Activated CD8-positive, alpha-beta T cell treated with anti-CD3 and anti-CD28 coated beads, Interleukin-2, amount 10 ng/mL, durations not matched to agents 7 days and 5 days (primary cell): Measurements from ENCODE around the gene PLEKHG4B. TPM values are rescaled to one million over a fixed set of nuclear protein-coding genes. Genes with fewer than 3 reads are reported as not detected.
A peak's percentile ranks its signal among the peaks of the same experiment; 100 is the strongest.

ENCODE experiments used
- ATAC-seq: fragments of 150-1000 bp; cut with Tn5 transposase; one replicate; pipeline ENCODE4 v1.10.0; 2021; ENCODE audit warnings: moderate library complexity
- CTCF ChIA-PET: fragments of 350-600 bp; sonication (Branson Sonifier 250); formaldehyde crosslinking; loops from one replicate; lab custom pipeline; 2021; ENCODE audit warnings: antibody characterized with exemption; lab: Charles Lee
- POLR2A ChIA-PET: fragments of 350-600 bp; sonication (Branson Sonifier 250); formaldehyde crosslinking; loops from one replicate; lab custom pipeline; 2021; ENCODE audit warnings: antibody characterized with exemption; lab: Charles Lee
- DNase-seq: peaks from one replicate; pipeline ENCODE4 v3.0.0-alpha.2; 2020
- H3K27ac Mint-ChIP-seq: one replicate; pipeline ENCODE4 v1.8.0; 2021; ENCODE audit warnings: mild to moderate bottlenecking, mixed read lengths
- H3K27me3 Mint-ChIP-seq: one replicate; pipeline ENCODE4 v1.8.0; 2021; ENCODE audit warnings: low read depth, mixed read lengths
- H3K36me3 Mint-ChIP-seq: one replicate; pipeline ENCODE4 v1.8.0; 2021; ENCODE audit warnings: low read depth, mixed read lengths
- H3K4me1 Mint-ChIP-seq: one replicate; pipeline ENCODE4 v1.8.0; 2021; ENCODE audit warnings: low read depth, mixed read lengths
- H3K4me3 Mint-ChIP-seq: one replicate; pipeline ENCODE4 v1.8.0; 2021; ENCODE audit warnings: mild to moderate bottlenecking, mixed read lengths
- H3K9me3 Mint-ChIP-seq: one replicate; pipeline ENCODE4 v1.8.0; 2022; ENCODE audit warnings: mixed read lengths; ENCODE audit not compliant: insufficient read depth
- total RNA-seq, 2 experiments: library from RNA; stranded (reverse); gene quantifications; one replicate each; pipeline ENCODE4 v1.2.3, GENCODE V29; 2021

PLEKHG4B gene
- total RNA-seq, 2 experiments from 2014 or later, result not detected

- H3K27me3 Mint-ChIP-seq, result no peaks in the 10 kb centered on the region
- H3K4me1 Mint-ChIP-seq, result peaks cover 8% of the 10 kb centered on the region
- no peaks in the 10 kb centered on the region for H3K9me3 Mint-ChIP-seq
- H3K27ac Mint-ChIP-seq, result no peak overlapping the region
- no peak overlapping the region for H3K4me3 Mint-ChIP-seq
- ChIA-PET CTCF (no interaction called here), POLR2A (interaction anchor here (0.7 kb wide), 1 partner anchor 308 kb away, joined by 3 read pairs; no protein-coding TSS in a partner anchor)
- no peak for ATAC-seq
- no peak for DNase-seq
- H3K36me3 Mint-ChIP-seq, result no peaks in the 10 kb centered on the region
Measured at GRCh38 chr5:185095-186070, 93.4 kb downstream of the PLEKHG4B start.

DNA sequence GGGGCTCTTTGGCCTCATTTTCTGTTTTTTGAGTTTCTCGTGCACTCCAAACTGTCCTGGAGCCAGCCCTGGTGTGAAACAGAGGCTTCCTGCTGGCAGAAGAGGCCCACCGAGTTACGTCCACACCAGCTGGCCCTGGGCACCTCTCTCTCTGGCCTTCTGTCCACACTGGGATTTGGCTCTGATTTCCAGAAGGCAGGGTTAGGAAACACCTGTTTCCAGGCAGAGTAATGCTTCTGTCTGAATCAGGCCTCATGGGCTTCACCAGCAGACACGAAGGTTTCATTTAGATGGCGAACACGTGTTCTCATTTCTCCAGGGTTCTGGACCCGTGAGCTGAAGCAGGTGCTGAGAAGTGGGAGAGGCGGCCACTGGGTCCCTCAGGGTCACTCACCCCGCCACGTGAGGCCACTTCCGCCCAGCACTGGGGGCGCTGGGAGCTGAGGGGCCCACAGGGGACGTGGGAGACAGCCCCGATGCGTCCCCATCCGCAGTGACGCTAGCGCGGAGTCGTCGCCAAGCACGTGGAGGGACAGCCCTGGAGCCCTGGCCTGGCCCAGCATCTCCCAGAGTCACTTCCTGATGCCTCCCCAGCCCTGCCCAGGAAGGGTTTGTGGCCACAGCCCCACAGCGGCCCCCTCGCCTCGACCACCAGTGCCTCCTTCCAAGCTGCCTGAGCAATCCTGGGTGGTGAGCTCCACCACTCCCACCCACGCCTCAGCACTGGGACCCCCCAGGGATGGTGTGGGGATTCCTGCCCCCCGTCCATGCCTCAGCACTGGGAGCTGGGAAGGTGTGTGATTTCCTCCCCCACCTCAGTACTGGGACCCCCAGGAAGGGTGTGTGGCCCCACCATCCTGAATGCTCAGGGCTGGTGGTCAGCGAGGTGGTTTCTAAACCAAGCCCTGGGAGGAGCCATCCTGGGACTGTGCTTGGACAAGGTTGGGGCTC is 94.4 kb downstream of the PLEKHG4B start:
- no peak for ATAC-seq
- no peaks in the 10 kb centered on the region for H3K27me3 Mint-ChIP-seq
- POLR2A ChIA-PET, result no interaction called here

DNA sequence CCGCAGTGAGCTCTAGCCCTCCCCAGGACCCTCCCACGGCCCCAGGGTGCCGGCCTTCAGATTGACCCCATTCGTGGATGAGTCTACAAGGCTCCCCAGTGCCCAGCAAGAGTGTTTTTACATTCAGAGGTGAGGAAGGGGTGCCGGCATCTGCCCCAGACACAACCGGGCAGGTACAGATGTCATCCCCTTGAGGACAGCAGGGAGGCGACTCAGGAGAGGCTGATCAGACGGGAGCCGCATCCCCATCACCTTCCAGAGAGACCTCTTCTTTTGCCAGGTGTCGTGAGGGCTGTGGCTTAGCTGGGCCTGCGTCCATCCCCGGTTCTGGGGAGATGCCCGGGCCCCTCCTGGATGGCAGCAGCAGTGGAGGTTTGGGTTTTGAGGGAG is 95.1 kb downstream of the PLEKHG4B start:
- no peak overlapping the region for H3K27ac Mint-ChIP-seq
- POLR2A ChIA-PET, result no interaction called here
- H3K4me1 Mint-ChIP-seq, result peaks cover 8% of the 10 kb centered on the region

More for the DNA sequence above, 94.4 kb downstream of the PLEKHG4B start:
- Mint-ChIP-seq H3K4me1 (peaks cover 8% of the 10 kb centered on the region), H3K36me3 (no peaks in the 10 kb centered on the region), H3K27ac (no peak overlapping the region), H3K4me3 (no peak overlapping the region), H3K9me3 (no peaks in the 10 kb centered on the region)
- CTCF ChIA-PET, result interaction anchor here (1.2 kb wide), 1 partner anchor 267 kb away, joined by 3 read pairs; no protein-coding TSS in a partner anchor
- DNase-seq, result no peak

GRCh38 chr5:187617-188451 is 95.9 kb downstream of the PLEKHG4B start:
- Mint-ChIP-seq H3K27ac (no peak overlapping the region), H3K4me1 (peaks cover 8% of the 10 kb centered on the region)

More for the DNA sequence above, 95.1 kb downstream of the PLEKHG4B start:
- no peak overlapping the region for H3K4me3 Mint-ChIP-seq
- H3K27me3 Mint-ChIP-seq, result no peaks in the 10 kb centered on the region
- no peaks in the 10 kb centered on the region for H3K9me3 Mint-ChIP-seq
- DNase-seq (no peak), ATAC-seq (no peak)
- CTCF ChIA-PET, result interaction anchor here (1.2 to 1.9 kb wide), 2 partner anchors 227 to 267 kb away, joined by 3 to 7 read pairs; no protein-coding TSS in a partner anchor
- H3K36me3 Mint-ChIP-seq, result no peaks in the 10 kb centered on the region

DNA sequence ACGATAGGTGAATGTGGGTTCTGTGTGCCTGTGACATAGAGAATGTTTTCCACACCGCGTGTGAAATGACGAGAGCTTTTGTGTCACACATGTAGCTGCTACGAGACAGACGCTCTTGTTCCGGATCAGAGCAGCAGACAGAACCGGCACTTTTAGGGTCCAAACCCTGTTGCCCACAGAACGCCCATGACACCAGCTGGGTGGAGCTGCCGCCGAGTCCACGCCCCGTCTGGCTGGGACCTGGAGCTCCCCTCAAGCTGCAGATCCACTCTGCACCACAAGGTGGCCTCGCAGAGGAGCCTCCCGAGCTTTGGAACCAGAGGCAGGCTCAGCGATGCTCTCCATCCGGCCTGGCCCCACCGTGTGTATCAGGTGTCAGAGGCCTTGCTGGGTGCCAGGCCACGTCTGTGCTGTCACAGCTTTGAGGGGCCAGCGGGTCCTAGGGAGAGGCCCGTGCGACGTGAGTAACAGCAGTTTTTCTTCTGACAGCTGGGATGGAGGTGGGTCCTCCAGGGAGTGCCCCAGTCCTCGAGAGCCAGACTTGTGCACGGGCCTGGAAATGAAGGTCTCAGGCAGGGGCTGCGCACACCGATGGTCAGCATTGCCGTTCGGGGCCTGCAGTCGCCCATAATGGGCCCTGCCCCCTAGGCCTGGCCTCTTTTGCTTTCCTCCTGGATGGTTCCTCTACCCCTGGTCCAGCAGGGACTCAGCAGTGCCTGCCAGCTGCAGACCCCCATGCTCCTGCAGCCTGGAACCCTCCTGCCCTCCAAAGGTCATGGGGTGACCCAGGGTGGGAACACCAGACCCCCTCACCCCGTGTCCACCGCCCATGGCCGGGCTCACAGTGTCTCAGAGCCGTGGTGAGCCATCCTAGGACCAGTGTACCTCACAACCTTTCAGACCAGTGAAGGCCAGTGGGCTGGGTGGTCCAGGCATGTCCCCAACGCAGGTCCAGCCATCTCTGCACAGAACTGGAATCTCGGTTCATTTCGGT is 96.8 kb downstream of the PLEKHG4B start:
- peaks cover 8% of the 10 kb centered on the region for H3K4me1 Mint-ChIP-seq
- H3K27ac Mint-ChIP-seq, result peak overlapping the region; percentile 75
- POLR2A ChIA-PET, result interaction anchor here (1.1 kb wide), 1 partner anchor 30 kb away, joined by 6 read pairs; no protein-coding TSS in a partner anchor

More at GRCh38 chr5:187617-188451, 95.9 kb downstream of the PLEKHG4B start:
- ChIA-PET CTCF (interaction anchor here (0.8 to 2.2 kb wide), 12 partner anchors 9 to 266 kb away, joined by 3 to 30 read pairs (median 4); partner anchors contain the start of genes CCDC127 and SDHA), POLR2A (interaction anchor here (1.1 kb wide), 1 partner anchor 31 kb away, joined by 6 read pairs; no protein-coding TSS in a partner anchor)
- no peak overlapping the region for H3K4me3 Mint-ChIP-seq
- peaks cover 2% of the 10 kb centered on the region for H3K27me3 Mint-ChIP-seq
- ATAC-seq (no peak), DNase-seq (no peak)
- H3K36me3 Mint-ChIP-seq, result no peaks in the 10 kb centered on the region
- no peaks in the 10 kb centered on the region for H3K9me3 Mint-ChIP-seq

GRCh38 chr5:189486-189885 is 97.5 kb downstream of the PLEKHG4B start:
- Mint-ChIP-seq H3K9me3 (no peaks in the 10 kb centered on the region), H3K27me3 (peaks cover 2% of the 10 kb centered on the region), H3K27ac (no peak overlapping the region), H3K4me3 (no peak overlapping the region), H3K36me3 (no peaks in the 10 kb centered on the region), H3K4me1 (peaks cover 8% of the 10 kb centered on the region)
- POLR2A ChIA-PET, result no interaction called here
- CTCF ChIA-PET, result interaction anchor here (1.6 to 2.2 kb wide), 2 partner anchors 13 to 30 kb away, joined by 7 to 30 read pairs; partner anchors contain the start of genes CCDC127 and SDHA
- DNase-seq (no peak), ATAC-seq (no peak)

More for the DNA sequence above, 96.8 kb downstream of the PLEKHG4B start:
- no peaks in the 10 kb centered on the region for H3K9me3 Mint-ChIP-seq
- peak overlapping the region; percentile 31 for H3K4me3 Mint-ChIP-seq
- peaks cover 2% of the 10 kb centered on the region for H3K27me3 Mint-ChIP-seq
- CTCF ChIA-PET, result interaction anchor here (0.6 to 2.2 kb wide), 12 partner anchors 10 to 257 kb away, joined by 3 to 30 read pairs (median 4); partner anchors contain the start of genes CCDC127 and SDHA
- ATAC-seq, result peak; percentile 97
- no peaks in the 10 kb centered on the region for H3K36me3 Mint-ChIP-seq
- DNase-seq, result peak; percentile 93

DNA sequence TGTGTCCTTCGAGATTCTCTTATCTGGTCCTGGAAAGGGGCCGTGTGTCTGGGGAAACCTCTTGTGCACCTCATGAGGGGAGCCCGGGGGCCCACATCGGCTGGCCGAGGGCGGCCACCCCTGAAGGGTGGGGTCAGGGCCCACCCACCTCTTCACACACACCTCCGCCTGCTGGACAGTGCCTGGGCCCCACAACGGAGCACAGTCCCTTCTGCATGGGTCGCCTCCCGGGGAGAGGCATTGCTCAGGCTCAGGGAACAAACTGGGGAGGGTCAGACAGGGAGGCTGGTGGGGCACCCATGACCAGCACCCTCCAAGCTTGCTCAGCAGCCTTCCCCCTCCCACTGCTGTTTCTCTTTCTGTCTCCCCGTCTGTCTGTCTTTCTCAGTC is 98.0 kb downstream of the PLEKHG4B start:
- H3K27me3 Mint-ChIP-seq, result peaks cover 2% of the 10 kb centered on the region
- H3K4me1 Mint-ChIP-seq, result peaks cover 8% of the 10 kb centered on the region
- no peak overlapping the region for H3K4me3 Mint-ChIP-seq
- no peak overlapping the region for H3K27ac Mint-ChIP-seq
- ChIA-PET POLR2A (no interaction called here), CTCF (interaction anchor here (1.0 kb wide), 1 partner anchor 10 kb away, joined by 3 read pairs; no protein-coding TSS in a partner anchor)
- no peaks in the 10 kb centered on the region for H3K36me3 Mint-ChIP-seq
- ATAC-seq, result no peak
- no peaks in the 10 kb centered on the region for H3K9me3 Mint-ChIP-seq
- no peak for DNase-seq

DNA sequence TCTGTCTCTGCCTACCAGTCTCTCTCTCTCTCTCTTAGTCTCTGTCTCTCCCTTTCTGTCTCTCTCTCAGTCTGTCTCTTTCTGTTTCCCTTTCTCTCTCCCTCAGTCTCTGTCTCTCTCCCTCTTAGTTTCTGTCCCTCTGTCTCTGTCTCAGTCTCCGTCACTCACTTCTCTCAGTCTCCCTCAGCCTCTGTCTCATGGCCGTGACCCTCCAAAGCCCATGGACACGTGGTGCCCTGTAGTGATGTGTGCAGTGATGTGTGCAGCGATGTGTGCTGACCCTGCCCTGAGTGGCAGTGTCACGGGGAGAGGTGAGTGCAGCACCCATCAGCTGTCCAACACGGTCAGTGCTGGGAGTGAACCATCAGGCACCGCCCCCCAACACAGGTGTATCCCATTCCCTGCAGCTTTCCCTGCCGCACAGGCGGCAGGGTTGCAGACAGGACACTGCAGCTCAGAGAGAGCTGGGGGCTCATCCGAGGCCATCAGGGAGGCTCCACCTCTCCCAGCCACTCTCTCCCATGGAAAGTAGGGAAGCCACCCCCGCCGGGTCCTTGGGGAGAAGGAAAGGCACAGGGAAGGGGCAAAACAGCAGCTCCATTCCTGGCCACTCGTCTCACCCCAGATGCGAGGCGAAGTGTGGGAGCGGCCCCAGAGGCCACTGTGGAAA is 98.5 kb downstream of the PLEKHG4B start:
- no peak for DNase-seq
- H3K27ac Mint-ChIP-seq, result no peak overlapping the region
- no peak overlapping the region for H3K4me3 Mint-ChIP-seq
- ChIA-PET CTCF (interaction anchor here (1.0 to 1.3 kb wide), 2 partner anchors 10 to 27 kb away, joined by 3 to 4 read pairs; partner anchors contain the start of genes CCDC127 and SDHA), POLR2A (interaction anchor here (1.7 kb wide), 1 partner anchor 28 kb away, joined by 8 read pairs; the partner anchor contains the start of genes CCDC127 and SDHA)
- no peak for ATAC-seq
- no peaks in the 10 kb centered on the region for H3K36me3 Mint-ChIP-seq
- H3K27me3 Mint-ChIP-seq, result peaks cover 2% of the 10 kb centered on the region
- no peaks in the 10 kb centered on the region for H3K9me3 Mint-ChIP-seq
- peaks cover 8% of the 10 kb centered on the region for H3K4me1 Mint-ChIP-seq
